ENCODE results near the gene CYP26B1.

DNA sequence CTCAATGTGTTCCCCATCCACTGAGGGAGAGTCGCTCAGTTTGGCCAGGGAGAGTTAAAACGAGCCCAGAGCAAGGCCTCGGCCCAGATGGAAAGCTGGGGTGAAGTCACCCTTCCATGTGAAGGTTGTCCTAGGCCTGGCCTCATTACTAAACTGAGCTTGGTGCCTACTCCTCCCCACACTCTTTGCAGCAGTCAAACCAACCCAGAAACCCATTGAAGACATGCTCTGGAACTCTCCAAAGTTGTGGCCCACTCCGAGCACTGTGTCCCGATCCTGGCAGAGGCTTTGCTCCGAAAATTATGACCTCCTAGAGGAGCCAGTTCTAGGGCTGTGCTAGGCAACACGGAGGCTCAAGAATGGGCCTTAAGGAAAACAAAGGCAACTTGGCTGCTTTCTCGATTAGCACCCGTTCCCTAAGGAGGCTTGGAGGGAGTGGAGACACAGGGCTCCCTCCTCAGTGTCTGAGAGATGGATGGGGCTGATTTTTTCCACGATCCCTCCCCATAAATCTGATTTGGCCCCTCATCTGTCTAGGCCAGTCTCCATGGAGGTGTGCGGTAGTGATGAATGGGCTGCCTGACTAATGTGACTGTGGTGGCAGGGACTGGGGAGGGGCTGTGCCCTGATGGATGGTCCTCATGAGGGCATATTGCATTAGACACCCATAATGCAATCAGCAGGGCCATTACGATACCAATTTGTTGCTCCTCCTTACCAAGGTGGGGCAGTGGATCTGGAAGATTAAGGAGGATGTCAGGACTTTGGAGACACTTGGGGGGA is 11.7 kb upstream of the CYP26B1 start:
- TF ChIP-seq, protein P1, sequence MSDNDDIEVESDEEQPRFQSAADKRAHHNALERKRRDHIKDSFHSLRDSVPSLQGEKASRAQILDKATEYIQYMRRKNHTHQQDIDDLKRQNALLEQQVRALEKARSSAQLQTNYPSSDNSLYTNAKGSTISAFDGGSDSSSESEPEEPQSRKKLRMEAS (IDR thresholded peaks at IDR 0.05): no peak
- TF ChIP-seq, protein P2, sequence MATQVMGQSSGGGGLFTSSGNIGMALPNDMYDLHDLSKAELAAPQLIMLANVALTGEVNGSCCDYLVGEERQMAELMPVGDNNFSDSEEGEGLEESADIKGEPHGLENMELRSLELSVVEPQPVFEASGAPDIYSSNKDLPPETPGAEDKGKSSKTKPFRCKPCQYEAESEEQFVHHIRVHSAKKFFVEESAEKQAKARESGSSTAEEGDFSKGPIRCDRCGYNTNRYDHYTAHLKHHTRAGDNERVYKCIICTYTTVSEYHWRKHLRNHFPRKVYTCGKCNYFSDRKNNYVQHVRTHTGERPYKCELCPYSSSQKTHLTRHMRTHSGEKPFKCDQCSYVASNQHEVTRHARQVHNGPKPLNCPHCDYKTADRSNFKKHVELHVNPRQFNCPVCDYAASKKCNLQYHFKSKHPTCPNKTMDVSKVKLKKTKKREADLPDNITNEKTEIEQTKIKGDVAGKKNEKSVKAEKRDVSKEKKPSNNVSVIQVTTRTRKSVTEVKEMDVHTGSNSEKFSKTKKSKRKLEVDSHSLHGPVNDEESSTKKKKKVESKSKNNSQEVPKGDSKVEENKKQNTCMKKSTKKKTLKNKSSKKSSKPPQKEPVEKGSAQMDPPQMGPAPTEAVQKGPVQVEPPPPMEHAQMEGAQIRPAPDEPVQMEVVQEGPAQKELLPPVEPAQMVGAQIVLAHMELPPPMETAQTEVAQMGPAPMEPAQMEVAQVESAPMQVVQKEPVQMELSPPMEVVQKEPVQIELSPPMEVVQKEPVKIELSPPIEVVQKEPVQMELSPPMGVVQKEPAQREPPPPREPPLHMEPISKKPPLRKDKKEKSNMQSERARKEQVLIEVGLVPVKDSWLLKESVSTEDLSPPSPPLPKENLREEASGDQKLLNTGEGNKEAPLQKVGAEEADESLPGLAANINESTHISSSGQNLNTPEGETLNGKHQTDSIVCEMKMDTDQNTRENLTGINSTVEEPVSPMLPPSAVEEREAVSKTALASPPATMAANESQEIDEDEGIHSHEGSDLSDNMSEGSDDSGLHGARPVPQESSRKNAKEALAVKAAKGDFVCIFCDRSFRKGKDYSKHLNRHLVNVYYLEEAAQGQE (IDR thresholded peaks at IDR 0.05; ENCODE audit: low read depth): no peak
- no peak for TF ChIP-seq CEBPB (IDR thresholded peaks at IDR 0.05)
- no peak for TF ChIP-seq FOXM1 (IDR thresholded peaks at IDR 0.05; ENCODE audit: borderline replicate concordance, low read depth)
- no peak for TF ChIP-seq RAD21 (IDR thresholded peaks at IDR 0.05; ENCODE audit: low read depth)
- no peak for TF ChIP-seq EP300 (IDR thresholded peaks at IDR 0.05; ENCODE audit: borderline replicate concordance)
